IMR-90 (cell line): ENCODE measurements around the gene KCNMA1. TPM values are rescaled to one million over a fixed set of nuclear protein-coding genes. Genes with fewer than 3 reads are reported as not detected.

Experiments used
- ATAC-seq: fragments of 200-7000 bp; cut with Tn5 transposase; 2 replicates; pipeline ENCODE4 v1.9.1; 2020; ENCODE audit warnings: low read depth, mild to moderate bottlenecking, moderate library complexity
- BruUV-seq: library from RNA; stranded (reverse); fragments of 400-500 nt; replicated peaks from 2 replicates; lab custom pipeline; 2021; lab: Mats Ljungman, UMichigan
- CTCF ChIA-PET: fragments of 300-600 bp; formaldehyde crosslinking; extraction: SDS; loops from one replicate; lab custom pipeline; 2021; ENCODE audit warnings: antibody characterized with exemption; lab: Yijun Ruan, JAX
- POLR2A ChIA-PET: fragments of 300-600 bp; sonication (Branson Sonifier 250); formaldehyde crosslinking; loops from one replicate; lab custom pipeline; 2022; ENCODE audit warnings: antibody characterized with exemption; ENCODE audit not compliant: unreplicated experiment; lab: Charles Lee
- DNase-seq: peaks from one replicate; pipeline ENCODE4 v3.0.0; 2013
- H2AFZ ChIP-seq: replicated peaks from 2 replicates; pipeline ENCODE3; 2013; ENCODE audit warnings: low read length, mild to moderate bottlenecking; ENCODE audit not compliant: poor library complexity
- H2AK5ac ChIP-seq: 2 replicates; pipeline ENCODE4 v1.6.1; 2013; ENCODE audit warnings: low read depth, low read length, inconsistent platforms
- H2AK9ac ChIP-seq: replicated peaks from 2 replicates; pipeline ENCODE3; 2013; ENCODE audit warnings: mild to moderate bottlenecking, low read depth, low read length, moderate library complexity; ENCODE audit not compliant: poor library complexity
- H2BK120ac ChIP-seq: 2 replicates; pipeline ENCODE4 v1.6.1; 2013; ENCODE audit warnings: low read depth, low read length, inconsistent platforms
- H2BK15ac ChIP-seq: 3 replicates; pipeline ENCODE4 v1.6.1; 2013; ENCODE audit warnings: low read depth, low read length, inconsistent platforms
- H2BK20ac ChIP-seq: 2 replicates; pipeline ENCODE4 v1.6.1; 2013; ENCODE audit warnings: low read depth, mild to moderate bottlenecking, inconsistent platforms, low read length, moderate library complexity
- H2BK5ac ChIP-seq: 2 replicates; pipeline ENCODE4 v1.6.1; 2013; ENCODE audit warnings: mild to moderate bottlenecking, low read depth, low read length, inconsistent platforms; ENCODE audit not compliant: poor library complexity, severe bottlenecking
- H3K14ac ChIP-seq: replicated peaks from 2 replicates; pipeline ENCODE4 v1.6.1; 2013; ENCODE audit warnings: low read depth, low read length, inconsistent platforms
- H3K18ac ChIP-seq: 2 replicates; pipeline ENCODE4 v1.6.1; 2013; ENCODE audit warnings: low read depth, low read length, control low read depth
- H3K23ac ChIP-seq: 2 replicates; pipeline ENCODE4 v1.6.1; 2013; ENCODE audit warnings: low read depth, low read length, inconsistent platforms
- H3K27ac ChIP-seq: 2 replicates; pipeline ENCODE4 v1.5.1; 2013; ENCODE audit warnings: mild to moderate bottlenecking, control low read depth, low read length; ENCODE audit not compliant: insufficient read depth
- H3K27me3 ChIP-seq: 2 replicates; pipeline ENCODE4 v1.6.1; 2013; ENCODE audit warnings: low read length; ENCODE audit not compliant: control insufficient read depth, insufficient read depth
- H3K36me3 ChIP-seq: 2 replicates; pipeline ENCODE4 v1.6.1; 2013; ENCODE audit warnings: low read length, mixed read lengths; ENCODE audit not compliant: control insufficient read depth, insufficient read depth
- H3K4ac ChIP-seq: 2 replicates; pipeline ENCODE4 v1.6.1; 2013; ENCODE audit warnings: low read depth, low read length, inconsistent platforms
- H3K4me1 ChIP-seq: 2 replicates; pipeline ENCODE4 v1.6.1; 2013; ENCODE audit warnings: low read length, mixed read lengths; ENCODE audit not compliant: control insufficient read depth, insufficient read depth
- H3K4me2 ChIP-seq: 2 replicates; pipeline ENCODE4 v1.6.1; 2013; ENCODE audit warnings: low read depth, mild to moderate bottlenecking, control low read depth, low read length, moderate library complexity
- H3K4me3 ChIP-seq: 2 replicates; pipeline ENCODE4 v1.5.1; 2013; ENCODE audit warnings: low read depth, mild to moderate bottlenecking, control low read depth, low read length, moderate library complexity; ENCODE audit not compliant: insufficient read depth
- H3K56ac ChIP-seq: 2 replicates; pipeline ENCODE4 v1.6.1; 2013; ENCODE audit warnings: low read length, inconsistent platforms; ENCODE audit not compliant: insufficient read depth; ENCODE audit errors: extremely low read depth
- H3K79me1 ChIP-seq, 2 experiments: 2 replicates each; pipeline ENCODE4 v1.6.1; 2013; ENCODE audit warnings: low read length in 2 of 2, inconsistent platforms in 1 of 2, low read depth in 1 of 2
- H3K9ac ChIP-seq: 2 replicates; pipeline ENCODE4 v1.6.1; 2013; ENCODE audit warnings: low read depth, low read length, control low read depth
- H3K9me1 ChIP-seq: 2 replicates; pipeline ENCODE4 v1.6.1; 2013; ENCODE audit warnings: low read length, inconsistent platforms; ENCODE audit not compliant: insufficient read depth
- H3K9me3 ChIP-seq: 2 replicates; pipeline ENCODE4 v1.6.1; 2013; ENCODE audit warnings: low read length; ENCODE audit not compliant: control insufficient read depth, insufficient read depth
- H4K20me1 ChIP-seq: 2 replicates; pipeline ENCODE4 v1.6.1; 2013; ENCODE audit warnings: low read length, inconsistent platforms; ENCODE audit not compliant: insufficient read depth
- H4K5ac ChIP-seq: 2 replicates; pipeline ENCODE4 v1.6.1; 2013; ENCODE audit warnings: mild to moderate bottlenecking, low read depth, low read length, control low read depth
- H4K8ac ChIP-seq, 2 experiments: 2 replicates each; pipeline ENCODE4 v1.6.1; 2013; ENCODE audit warnings: low read depth in 2 of 2, low read length in 2 of 2, control low read depth in 1 of 2, inconsistent platforms in 1 of 2
- H4K91ac ChIP-seq: 2 replicates; pipeline ENCODE4 v1.6.1; 2013; ENCODE audit warnings: low read depth, low read length, inconsistent platforms; ENCODE audit not compliant: insufficient read depth
- BHLHE40 ChIP-seq: fragments of 150-350 bp; IDR thresholded peaks from 2 replicates; pipeline ENCODE4 v1.6.1; 2016; ENCODE audit warnings: mild to moderate bottlenecking, low read depth, low read length
- MAFK ChIP-seq: IDR thresholded peaks from 2 replicates; pipeline ENCODE4 v1.6.1; 2012; ENCODE audit warnings: low read depth, low read length, improper control_type of control experiment
- RAD21 ChIP-seq: IDR thresholded peaks from 2 replicates; pipeline ENCODE4 v1.6.1; 2012; ENCODE audit warnings: low read length, improper control_type of control experiment
- RFX5 ChIP-seq: IDR thresholded peaks from 2 replicates; pipeline ENCODE4 v1.8.0; 2012; ENCODE audit warnings: low read depth, mild to moderate bottlenecking, low read length, moderate library complexity
- USF2 ChIP-seq: fragments of 150-350 bp; IDR thresholded peaks from 2 replicates; pipeline ENCODE4 v1.6.1; 2017; ENCODE audit warnings: mild to moderate bottlenecking, antibody characterized with exemption, low read length, low read depth
- WGBS, 2 experiments: methylation state at CpG; one replicate each; pipeline versions ENCODE4 v1.1.5 to v1.1.7; 2013; ENCODE audit warnings: missing lambda C conversion rate in 2 of 2; ENCODE audit not compliant: insufficient read length in 1 of 2; ENCODE audit errors: extremely low coverage in 2 of 2; 5-methylcytosine and 5-hydroxymethylcytosine counted together
- dilution Hi-C: fragments of 300-500 bp; cut with HindIII; formaldehyde crosslinking; loops from one replicate; pipeline ENCODE4 v1.14.3; 2018; ENCODE audit warnings: low sequenced_read_pairs; ENCODE audit not compliant: unreplicated experiment
- in situ Hi-C: fragments of 300-500 bp; cut with MboI; formaldehyde crosslinking; loops from 3 replicates; pipeline ENCODE4 v1.14.3; 2019; ENCODE audit warnings: low sequenced_read_pairs, inconsistent platforms, mixed read lengths
- intact Hi-C: fragments of 100-400 bp; cut with micrococcal nuclease; formaldehyde crosslinking; loops from 2 replicates; pipeline ENCODE4 v1.10.0; 2022
- polyA plus RNA-seq, 3 experiments: library from polyadenylated mRNA; depleted of rRNA; stranded (reverse); fragments of >200 nt; gene quantifications; 2 replicates each; pipeline ENCODE4 v1.2.3, GENCODE V29; 2012; ENCODE audit warnings: low replicate concordance in 1 of 3
- total RNA-seq: library from RNA; depleted of rRNA; stranded (reverse); fragments of >200 nt; gene quantifications from 2 replicates; pipeline ENCODE4 v1.2.3, GENCODE V29; 2012

The KCNMA1 gene
- total and polyA plus RNA-seq, 2 of the 4 experiments (the other 2 are of a cell fraction) = 25.6 to 29.6 TPM

- CTCF ChIA-PET = interaction anchor here (0.6 kb wide), 1 partner anchor 1129 kb away, joined by 3 read pairs; no protein-coding TSS in a partner anchor
- peak overlapping the region; percentile 64 for H2BK120ac ChIP-seq
- H3K4me1 ChIP-seq = peaks cover 29% of the 10 kb centered on the region
- no TSS peak for BruUV-seq
- intact Hi-C loops (loop anchor here (5.0 kb wide), 2 partner anchors 84 to 344 kb away; no protein-coding TSS in a partner anchor), in situ Hi-C loops (no loop called here), dilution Hi-C loops (no loop called here)
- H3K56ac ChIP-seq = no peak overlapping the region
- peak overlapping the region; percentile 11 for H2BK5ac ChIP-seq
- H2AK9ac ChIP-seq = peak overlapping the region; percentile 34
- H4K91ac ChIP-seq = peak overlapping the region; percentile 34
- TF ChIP-seq USF2 = 0 out of 2 replicates have a peak, but pooled peaks have one; percentile 4
- no peak for TF ChIP-seq BHLHE40
- no peak for TF ChIP-seq RFX5
- no peak for TF ChIP-seq MAFK
- TF ChIP-seq RAD21 = no peak
- peak overlapping the region; percentile 76 for H3K14ac ChIP-seq
- peak overlapping the region in 1 of 2 experiments; percentile 86; a peak in 2 of 4 replicates for H4K8ac ChIP-seq
- ATAC-seq (no peak), DNase-seq (no peak)
- H2AK5ac ChIP-seq = no peak overlapping the region; the same call in 1 of the 2 replicates
- peak overlapping the region; percentile 54; the same call in 1 of the 2 replicates for H2BK20ac ChIP-seq
- H3K23ac ChIP-seq = peak overlapping the region; percentile 33
- H2AFZ ChIP-seq = peak overlapping the region; percentile 54
- 100% methylated on average over 1 of the region's 6 CpGs; no CpG with 5 or more reads in 1 of the 2 experiments for WGBS, 2 experiments
- no peak overlapping the region for H3K4me3 ChIP-seq
- H3K4me2 ChIP-seq = peak overlapping the region; percentile 81
- peak overlapping the region; percentile 55; the same call in 1 of the 3 replicates for H2BK15ac ChIP-seq
- no peak overlapping the region for H3K27ac ChIP-seq
- peak overlapping the region; percentile 66; the same call in 1 of the 2 replicates for H3K18ac ChIP-seq
- H3K9me3 ChIP-seq = no peaks in the 10 kb centered on the region
- peak overlapping the region; percentile 75 for H3K4ac ChIP-seq
- no peaks in the 10 kb centered on the region for H4K20me1 ChIP-seq
- no peaks in the 10 kb centered on the region for H3K27me3 ChIP-seq
- POLR2A ChIA-PET = no interaction called here
- H4K5ac ChIP-seq = peak overlapping the region; percentile 78
- H3K36me3 ChIP-seq = no peaks in the 10 kb centered on the region
- peaks cover 35% of the 10 kb centered on the region for H3K9me1 ChIP-seq
- no peak overlapping the region for H3K9ac ChIP-seq
- H3K79me1 ChIP-seq = peaks cover 2 to 44% of the 10 kb centered on the region in 2 experiments; a peak in 3 of 4 replicates
Observed at GRCh38 chr10:77511498-77512218, 126.0 kb downstream of the KCNMA1 start.
